ENCODE results near the gene COL4A4. TPM values are rescaled to one million over a fixed set of nuclear protein-coding genes. Genes with fewer than 3 reads are reported as not detected.

Gene COL4A4
- total RNA-seq, 6 experiments from 2014 or later = 0.02 to 0.11 (median 0.03) TPM; not detected in 3

GRCh38 chr2:226994775-226995174 lies 169.2 kb downstream of the COL4A4 start:
- H3K27ac Mint-ChIP-seq = no peak overlapping the region; the same call in 1 of the 2 replicates
- H3K4me1 Mint-ChIP-seq (ENCODE audit: low read depth) = peaks cover 21% of the 10 kb centered on the region
- no peak for TF ChIP-seq CTCF (IDR thresholded peaks at IDR 0.05)
- no peaks in the 10 kb centered on the region for H3K9me3 Mint-ChIP-seq
- no peak for DNase-seq
- peaks cover 50% of the 10 kb centered on the region for H3K36me3 Mint-ChIP-seq (ENCODE audit: low read depth)
- H3K4me3 Mint-ChIP-seq = peak overlapping the region; percentile 42; the same call in 1 of the 2 replicates
- H3K27me3 Mint-ChIP-seq (ENCODE audit: insufficient read depth) = no peaks in the 10 kb centered on the region

DNA sequence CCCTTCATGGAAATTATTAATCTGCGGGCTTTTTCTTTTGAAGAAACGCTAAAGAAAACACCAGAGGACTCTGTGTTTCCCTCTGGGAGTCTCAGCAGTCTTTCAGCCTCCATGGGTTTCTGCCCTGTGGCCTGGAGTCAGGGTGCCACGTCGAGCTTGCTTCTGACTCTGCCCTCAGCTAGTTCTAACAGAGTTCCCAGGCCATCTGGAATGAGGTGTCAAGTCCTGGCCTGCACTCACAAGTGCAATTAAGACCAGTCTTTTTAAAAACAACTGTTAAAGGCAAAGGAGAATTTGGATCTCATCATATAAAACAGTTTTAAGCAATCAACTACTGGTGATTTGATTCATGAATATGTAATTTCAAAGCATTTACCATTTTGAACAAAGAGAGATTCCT lies 170.8 kb downstream of the COL4A4 start:
- H3K4me1 Mint-ChIP-seq (ENCODE audit: low read depth) = peaks cover 21% of the 10 kb centered on the region
- no peak for TF ChIP-seq CTCF (IDR thresholded peaks at IDR 0.05)
- no peaks in the 10 kb centered on the region for H3K27me3 Mint-ChIP-seq (ENCODE audit: insufficient read depth)
- H3K9me3 Mint-ChIP-seq = no peaks in the 10 kb centered on the region
- H3K36me3 Mint-ChIP-seq (ENCODE audit: low read depth) = peaks cover 35% of the 10 kb centered on the region
- DNase-seq = no peak
- no peak overlapping the region for H3K4me3 Mint-ChIP-seq
- H3K27ac Mint-ChIP-seq = no peak overlapping the region

DNA sequence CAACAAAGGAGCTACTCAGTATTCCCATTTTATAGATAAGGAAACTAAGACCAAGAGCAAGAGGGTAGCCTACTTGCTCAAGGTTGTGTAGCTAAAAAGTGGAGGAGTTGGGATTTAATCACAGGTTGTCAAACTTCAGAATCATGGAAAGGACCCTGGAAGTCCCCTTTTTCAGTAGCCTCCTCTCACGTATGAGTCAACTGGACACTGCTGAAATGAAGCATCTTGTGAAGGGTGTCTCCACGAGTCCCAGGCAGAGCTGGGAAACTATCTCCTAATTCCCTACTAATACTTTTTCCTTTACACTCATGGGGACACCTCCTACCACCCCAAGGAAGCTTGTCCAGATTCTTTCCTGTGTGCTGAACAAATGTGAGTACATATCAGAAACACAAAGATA lies 172.3 kb downstream of the COL4A4 start:
- Mint-ChIP-seq H3K4me1 (ENCODE audit: low read depth) (peaks cover 21% of the 10 kb centered on the region), H3K4me3 (no peak overlapping the region), H3K36me3 (ENCODE audit: low read depth) (peaks cover 35% of the 10 kb centered on the region), H3K27ac (no peak overlapping the region), H3K27me3 (ENCODE audit: insufficient read depth) (no peaks in the 10 kb centered on the region), H3K9me3 (no peaks in the 10 kb centered on the region)
- no peak for TF ChIP-seq CTCF (IDR thresholded peaks at IDR 0.05)
- DNase-seq = no peak

DNA sequence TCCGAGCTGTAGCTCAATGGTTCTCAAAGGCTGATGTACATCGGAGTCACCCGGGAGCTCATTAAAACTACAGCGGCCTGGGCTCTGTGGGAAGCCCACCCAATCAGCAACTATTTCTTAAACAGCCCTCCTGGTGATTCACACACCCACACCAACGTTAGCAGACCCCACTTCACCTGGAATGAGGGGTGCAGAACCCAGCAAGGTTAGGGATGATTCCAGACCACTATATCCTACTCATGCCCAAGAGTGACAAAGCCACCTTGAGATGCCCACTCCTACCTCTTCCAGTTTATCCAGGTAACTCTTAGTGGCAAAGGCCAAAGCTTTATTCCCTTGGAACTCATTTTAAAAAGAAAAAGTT lies 178.4 kb downstream of the COL4A4 start:
- no peak for DNase-seq
- TF ChIP-seq CTCF (IDR thresholded peaks at IDR 0.05) = peak; percentile 55
- no peaks in the 10 kb centered on the region; the same call in 1 of the 2 replicates for H3K27me3 Mint-ChIP-seq (ENCODE audit: insufficient read depth)
- no peak overlapping the region for H3K27ac Mint-ChIP-seq
- peaks cover 28% of the 10 kb centered on the region for H3K4me1 Mint-ChIP-seq (ENCODE audit: low read depth)
- peak overlapping the region; percentile 61; the same call in 1 of the 2 replicates for H3K4me3 Mint-ChIP-seq
- no peaks in the 10 kb centered on the region for H3K9me3 Mint-ChIP-seq
- no peaks in the 10 kb centered on the region; the same call in 1 of the 2 replicates for H3K36me3 Mint-ChIP-seq (ENCODE audit: low read depth)

- Mint-ChIP-seq H3K4me3 (peak overlapping the region; percentile 61; the same call in 1 of the 2 replicates), H3K4me1 (ENCODE audit: low read depth) (peaks cover 28% of the 10 kb centered on the region), H3K27me3 (ENCODE audit: insufficient read depth) (no peaks in the 10 kb centered on the region; the same call in 1 of the 2 replicates), H3K27ac (peak overlapping the region; percentile 40; the same call in 1 of the 2 replicates), H3K9me3 (no peaks in the 10 kb centered on the region), H3K36me3 (ENCODE audit: low read depth) (peaks cover under 1% of the 10 kb centered on the region)
- TF ChIP-seq CTCF (IDR thresholded peaks at IDR 0.05) = peak; percentile 92
- DNase-seq = peak; percentile 79
Measured at GRCh38 chr2:226984750-226985582, 179.0 kb downstream of the COL4A4 start.

Measured in HFFc6 (cell line).